ENCODE results near the gene NPM1. TPM values are rescaled to one million over a fixed set of nuclear protein-coding genes. Genes with fewer than 3 reads are reported as not detected.
A peak's percentile ranks its signal among the peaks of the same experiment; 100 is the strongest.

The NPM1 gene
- total RNA-seq, 2 donors from 2014 or later = 1,997 to 2,127 TPM

GRCh38 chr5:171421331-171422262 lies 33.9 kb downstream of the NPM1 start:
- H3K36me3 Mint-ChIP-seq (ENCODE audit: low read depth) = no peaks in the 10 kb centered on the region
- 43 to 57% methylated on average over 11 to 16 of the region's 16 CpGs for WGBS, 2 experiments (ENCODE audit: insufficient coverage in 1 of 2, insufficient read length in 1 of 2)
- DNase-seq = peak; percentile 55
- H3K27ac Mint-ChIP-seq = no peak overlapping the region
- Histone ChIP-seq H3K36me3 (ENCODE audit: control insufficient read depth, insufficient read depth, low read length) (no peaks in the 10 kb centered on the region), H3K9me3 (ENCODE audit: control insufficient read depth, low read length) (no peaks in the 10 kb centered on the region), H3K4me1 (ENCODE audit: control insufficient read depth, insufficient read depth, low read length) (no peaks in the 10 kb centered on the region), H3K27me3 (ENCODE audit: control insufficient read depth, insufficient read depth, low read length, poor library complexity, severe bottlenecking) (peaks cover 39% of the 10 kb centered on the region), H3K9ac (ENCODE audit: extremely low read depth, low read length, poor library complexity, severe bottlenecking) (no peak overlapping the region), H3K27ac (ENCODE audit: low read depth, low read length) (no peak overlapping the region), H3K4me3 (ENCODE audit: low read length) (no peak overlapping the region)
- peaks cover 37% of the 10 kb centered on the region for H3K27me3 Mint-ChIP-seq (ENCODE audit: insufficient read depth)
- TF ChIP-seq, protein P1, sequence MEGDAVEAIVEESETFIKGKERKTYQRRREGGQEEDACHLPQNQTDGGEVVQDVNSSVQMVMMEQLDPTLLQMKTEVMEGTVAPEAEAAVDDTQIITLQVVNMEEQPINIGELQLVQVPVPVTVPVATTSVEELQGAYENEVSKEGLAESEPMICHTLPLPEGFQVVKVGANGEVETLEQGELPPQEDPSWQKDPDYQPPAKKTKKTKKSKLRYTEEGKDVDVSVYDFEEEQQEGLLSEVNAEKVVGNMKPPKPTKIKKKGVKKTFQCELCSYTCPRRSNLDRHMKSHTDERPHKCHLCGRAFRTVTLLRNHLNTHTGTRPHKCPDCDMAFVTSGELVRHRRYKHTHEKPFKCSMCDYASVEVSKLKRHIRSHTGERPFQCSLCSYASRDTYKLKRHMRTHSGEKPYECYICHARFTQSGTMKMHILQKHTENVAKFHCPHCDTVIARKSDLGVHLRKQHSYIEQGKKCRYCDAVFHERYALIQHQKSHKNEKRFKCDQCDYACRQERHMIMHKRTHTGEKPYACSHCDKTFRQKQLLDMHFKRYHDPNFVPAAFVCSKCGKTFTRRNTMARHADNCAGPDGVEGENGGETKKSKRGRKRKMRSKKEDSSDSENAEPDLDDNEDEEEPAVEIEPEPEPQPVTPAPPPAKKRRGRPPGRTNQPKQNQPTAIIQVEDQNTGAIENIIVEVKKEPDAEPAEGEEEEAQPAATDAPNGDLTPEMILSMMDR (conservative IDR thresholded peaks at IDR 0.05) = no peak
- peak overlapping the region; percentile 56 for H3K4me3 Mint-ChIP-seq
- peaks cover 10% of the 10 kb centered on the region for H3K4me1 Mint-ChIP-seq
- no peaks in the 10 kb centered on the region for H3K9me3 Mint-ChIP-seq

DNA sequence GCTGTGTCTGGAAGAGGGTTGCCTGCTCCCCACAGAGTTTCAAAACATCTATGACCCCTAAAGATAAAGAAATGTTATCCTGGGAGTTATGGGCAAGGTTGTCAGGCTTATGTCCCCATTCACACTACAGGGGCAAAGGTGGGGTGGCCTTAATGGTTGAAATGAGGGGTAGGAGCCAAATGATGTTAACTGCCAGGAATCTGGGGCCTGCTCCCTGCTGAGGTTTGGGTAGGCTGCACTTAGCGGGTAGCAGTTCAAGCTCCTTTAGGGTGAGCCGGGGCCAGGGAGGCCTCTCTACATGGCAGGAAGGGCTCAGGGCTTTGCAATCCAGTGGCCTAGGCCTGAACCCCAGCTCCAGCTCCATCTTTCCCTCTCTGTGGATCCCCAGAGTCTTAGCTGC lies 34.8 kb downstream of the NPM1 start:
- Mint-ChIP-seq H3K27me3 (ENCODE audit: insufficient read depth) (peaks cover 37% of the 10 kb centered on the region), H3K4me1 (peaks cover 10% of the 10 kb centered on the region), H3K4me3 (no peak overlapping the region), H3K36me3 (ENCODE audit: low read depth) (no peaks in the 10 kb centered on the region), H3K9me3 (no peaks in the 10 kb centered on the region), H3K27ac (no peak overlapping the region)
- Histone ChIP-seq H3K27me3 (ENCODE audit: control insufficient read depth, insufficient read depth, low read length, poor library complexity, severe bottlenecking) (peaks cover 39% of the 10 kb centered on the region), H3K9me3 (ENCODE audit: control insufficient read depth, low read length) (no peaks in the 10 kb centered on the region), H3K36me3 (ENCODE audit: control insufficient read depth, insufficient read depth, low read length) (no peaks in the 10 kb centered on the region), H3K4me3 (ENCODE audit: low read length) (no peak overlapping the region), H3K9ac (ENCODE audit: extremely low read depth, low read length, poor library complexity, severe bottlenecking) (no peak overlapping the region), H3K27ac (ENCODE audit: low read depth, low read length) (peak overlapping the region; percentile 66), H3K4me1 (ENCODE audit: control insufficient read depth, insufficient read depth, low read length) (no peaks in the 10 kb centered on the region)
- TF ChIP-seq, protein P1 (conservative IDR thresholded peaks at IDR 0.05) = no peak
- WGBS, 2 experiments (ENCODE audit: insufficient coverage in 1 of 2, insufficient read length in 1 of 2) = 96% methylated on average over 2 of the region's 2 CpGs; no CpG with 5 or more reads in 1 of the 2 experiments
- no peak for DNase-seq

DNA sequence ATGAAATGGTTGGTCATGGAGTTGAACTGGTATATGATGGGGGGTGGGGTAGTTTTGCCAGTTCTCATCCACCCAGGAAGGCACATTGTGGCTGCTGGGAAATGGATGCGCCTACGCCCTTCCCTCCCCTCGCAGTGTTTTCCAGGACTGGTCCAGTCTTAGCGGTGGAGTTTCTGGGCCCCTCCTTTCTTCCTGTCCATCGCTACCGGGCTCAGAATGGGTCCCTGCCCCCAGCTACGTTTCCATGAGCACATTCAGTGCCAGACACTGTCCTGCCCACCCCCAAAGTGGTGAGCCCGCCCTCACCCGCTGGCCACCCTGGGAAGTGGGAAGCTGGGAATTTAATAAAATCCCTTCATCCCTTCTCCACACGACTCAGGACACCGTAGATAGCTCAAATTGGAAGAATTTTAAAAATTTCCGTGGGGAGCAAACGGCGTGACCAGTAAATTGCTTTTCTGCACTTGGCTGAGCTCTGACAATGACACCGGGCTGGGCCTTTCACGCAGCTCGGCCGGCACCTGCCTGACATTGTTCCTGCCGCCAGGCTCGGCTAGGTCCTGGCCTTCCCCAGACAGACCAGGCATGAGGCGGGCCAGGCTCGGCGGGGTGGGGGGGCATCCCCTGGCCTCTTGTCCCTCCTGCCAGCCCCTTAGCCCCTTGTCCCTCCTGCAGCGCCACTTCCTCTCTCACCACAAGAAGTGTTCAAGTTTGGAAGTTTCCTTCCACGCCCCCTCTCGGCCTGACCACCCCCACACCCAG lies 35.4 kb downstream of the NPM1 start:
- Mint-ChIP-seq H3K4me3 (no peak overlapping the region), H3K4me1 (peaks cover 10% of the 10 kb centered on the region), H3K27ac (no peak overlapping the region), H3K36me3 (ENCODE audit: low read depth) (no peaks in the 10 kb centered on the region), H3K9me3 (no peaks in the 10 kb centered on the region), H3K27me3 (ENCODE audit: insufficient read depth) (peaks cover 37% of the 10 kb centered on the region)
- WGBS, 2 experiments (ENCODE audit: insufficient coverage in 1 of 2, insufficient read length in 1 of 2) = 74 to 79% methylated on average over 10 to 26 of the region's 26 CpGs
- Histone ChIP-seq H3K4me3 (ENCODE audit: low read length) (no peak overlapping the region), H3K9ac (ENCODE audit: extremely low read depth, low read length, poor library complexity, severe bottlenecking) (no peak overlapping the region), H3K27ac (ENCODE audit: low read depth, low read length) (peak overlapping the region; percentile 66), H3K27me3 (ENCODE audit: control insufficient read depth, insufficient read depth, low read length, poor library complexity, severe bottlenecking) (peaks cover 39% of the 10 kb centered on the region), H3K9me3 (ENCODE audit: control insufficient read depth, low read length) (no peaks in the 10 kb centered on the region), H3K4me1 (ENCODE audit: control insufficient read depth, insufficient read depth, low read length) (no peaks in the 10 kb centered on the region), H3K36me3 (ENCODE audit: control insufficient read depth, insufficient read depth, low read length) (no peaks in the 10 kb centered on the region)
- DNase-seq = peak; percentile 70
- TF ChIP-seq, protein P1 (conservative IDR thresholded peaks at IDR 0.05) = no peak
